Measurements from ENCODE around the gene ICA1L. TPM values are rescaled to one million over a fixed set of nuclear protein-coding genes. Genes with fewer than 3 reads are reported as not detected.

Gene ICA1L
- total RNA-seq, 1 experiment from 2014 or later: 3.2 TPM

- TF ChIP-seq EZH2 (IDR thresholded peaks at IDR 0.05; ENCODE audit: borderline replicate concordance, low read depth, low read length, poor library complexity, severe bottlenecking): no peak
- TF ChIP-seq, protein P1, sequence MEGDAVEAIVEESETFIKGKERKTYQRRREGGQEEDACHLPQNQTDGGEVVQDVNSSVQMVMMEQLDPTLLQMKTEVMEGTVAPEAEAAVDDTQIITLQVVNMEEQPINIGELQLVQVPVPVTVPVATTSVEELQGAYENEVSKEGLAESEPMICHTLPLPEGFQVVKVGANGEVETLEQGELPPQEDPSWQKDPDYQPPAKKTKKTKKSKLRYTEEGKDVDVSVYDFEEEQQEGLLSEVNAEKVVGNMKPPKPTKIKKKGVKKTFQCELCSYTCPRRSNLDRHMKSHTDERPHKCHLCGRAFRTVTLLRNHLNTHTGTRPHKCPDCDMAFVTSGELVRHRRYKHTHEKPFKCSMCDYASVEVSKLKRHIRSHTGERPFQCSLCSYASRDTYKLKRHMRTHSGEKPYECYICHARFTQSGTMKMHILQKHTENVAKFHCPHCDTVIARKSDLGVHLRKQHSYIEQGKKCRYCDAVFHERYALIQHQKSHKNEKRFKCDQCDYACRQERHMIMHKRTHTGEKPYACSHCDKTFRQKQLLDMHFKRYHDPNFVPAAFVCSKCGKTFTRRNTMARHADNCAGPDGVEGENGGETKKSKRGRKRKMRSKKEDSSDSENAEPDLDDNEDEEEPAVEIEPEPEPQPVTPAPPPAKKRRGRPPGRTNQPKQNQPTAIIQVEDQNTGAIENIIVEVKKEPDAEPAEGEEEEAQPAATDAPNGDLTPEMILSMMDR (conservative IDR thresholded peaks at IDR 0.05; ENCODE audit: low read depth, low read length): no peak
- ChIA-PET CTCF (no interaction called here), POLR2A (ENCODE audit: low non-redundant PET) (no interaction called here)
- H3K9me3 ChIP-seq (ENCODE audit: low read depth, low read length, poor library complexity, severe bottlenecking): no peaks in the 10 kb centered on the region
- H3K27me3 ChIP-seq (replicated peaks; ENCODE audit: insufficient read depth, low read depth, low read length, poor library complexity): no peaks in the 10 kb centered on the region
- no peak for DNase-seq (ENCODE audit: low spot score)
- H3K4me1 ChIP-seq (ENCODE audit: insufficient read depth, low read length, poor library complexity, severe bottlenecking): no peaks in the 10 kb centered on the region
- H3K36me3 ChIP-seq (ENCODE audit: insufficient read depth, low read length, poor library complexity, severe bottlenecking): no peaks in the 10 kb centered on the region
- no peak overlapping the region for H3K4me3 ChIP-seq (ENCODE audit: low read depth, low read length, poor library complexity, severe bottlenecking)
- no TSS peak for BruUV-seq (replicated peaks)
- intact Hi-C loops (cut with micrococcal nuclease; ENCODE audit: unreplicated experiment): no loop called here
- no peak overlapping the region for H3K27ac ChIP-seq (ENCODE audit: low read depth, low read length, poor library complexity, severe bottlenecking)
Observed at GRCh38 chr2:202757339-202757738, 114.2 kb downstream of the ICA1L start.

DNA sequence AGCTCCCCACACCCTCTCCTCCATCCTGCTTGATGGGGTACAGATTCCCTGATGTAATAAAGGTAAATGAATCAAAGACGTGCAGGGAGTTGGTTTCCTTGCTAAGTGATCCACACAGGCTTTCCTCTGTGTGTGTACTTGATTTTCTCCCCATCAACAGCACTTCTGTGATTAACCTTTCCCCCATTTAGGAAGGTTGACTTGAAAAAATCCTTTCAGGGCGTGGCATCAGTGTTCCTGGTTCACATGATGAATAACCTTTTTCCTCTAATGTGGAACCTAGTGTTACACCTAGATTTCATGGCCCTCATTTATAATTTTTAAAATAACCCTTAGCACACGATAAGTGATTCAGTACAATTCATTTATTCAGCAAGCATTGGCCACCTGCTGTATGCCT, 115.0 kb downstream of the ICA1L start:
- no peaks in the 10 kb centered on the region for H3K27me3 ChIP-seq (replicated peaks; ENCODE audit: insufficient read depth, low read depth, low read length, poor library complexity)
- intact Hi-C loops (cut with micrococcal nuclease; ENCODE audit: unreplicated experiment): no loop called here
- ChIA-PET CTCF (no interaction called here), POLR2A (ENCODE audit: low non-redundant PET) (no interaction called here)
- no peaks in the 10 kb centered on the region for H3K36me3 ChIP-seq (ENCODE audit: insufficient read depth, low read length, poor library complexity, severe bottlenecking)
- no peak overlapping the region for H3K27ac ChIP-seq (ENCODE audit: low read depth, low read length, poor library complexity, severe bottlenecking)
- BruUV-seq (replicated peaks): no TSS peak
- no peaks in the 10 kb centered on the region for H3K9me3 ChIP-seq (ENCODE audit: low read depth, low read length, poor library complexity, severe bottlenecking)
- TF ChIP-seq, protein P1 (conservative IDR thresholded peaks at IDR 0.05; ENCODE audit: low read depth, low read length): no peak
- no peak for TF ChIP-seq EZH2 (IDR thresholded peaks at IDR 0.05; ENCODE audit: borderline replicate concordance, low read depth, low read length, poor library complexity, severe bottlenecking)
- no peaks in the 10 kb centered on the region for H3K4me1 ChIP-seq (ENCODE audit: insufficient read depth, low read length, poor library complexity, severe bottlenecking)
- H3K4me3 ChIP-seq (ENCODE audit: low read depth, low read length, poor library complexity, severe bottlenecking): no peak overlapping the region
- no peak for DNase-seq (ENCODE audit: low spot score)

GRCh38 chr2:202754936-202755335, 116.6 kb downstream of the ICA1L start:
- no peak overlapping the region for H3K27ac ChIP-seq (ENCODE audit: low read depth, low read length, poor library complexity, severe bottlenecking)
- TF ChIP-seq EZH2 (IDR thresholded peaks at IDR 0.05; ENCODE audit: borderline replicate concordance, low read depth, low read length, poor library complexity, severe bottlenecking): no peak
- no peaks in the 10 kb centered on the region for H3K36me3 ChIP-seq (ENCODE audit: insufficient read depth, low read length, poor library complexity, severe bottlenecking)
- no peak overlapping the region for H3K4me3 ChIP-seq (ENCODE audit: low read depth, low read length, poor library complexity, severe bottlenecking)
- BruUV-seq (replicated peaks): no TSS peak
- no peaks in the 10 kb centered on the region for H3K9me3 ChIP-seq (ENCODE audit: low read depth, low read length, poor library complexity, severe bottlenecking)
- H3K4me1 ChIP-seq (ENCODE audit: insufficient read depth, low read length, poor library complexity, severe bottlenecking): no peaks in the 10 kb centered on the region
- DNase-seq (ENCODE audit: low spot score): no peak
- CTCF ChIA-PET: no interaction called here
- no peaks in the 10 kb centered on the region for H3K27me3 ChIP-seq (replicated peaks; ENCODE audit: insufficient read depth, low read depth, low read length, poor library complexity)
- POLR2A ChIA-PET (ENCODE audit: low non-redundant PET): no interaction called here
- intact Hi-C loops (cut with micrococcal nuclease; ENCODE audit: unreplicated experiment): no loop called here

- POLR2A ChIA-PET (ENCODE audit: low non-redundant PET): no interaction called here
- no peaks in the 10 kb centered on the region for H3K9me3 ChIP-seq (ENCODE audit: low read depth, low read length, poor library complexity, severe bottlenecking)
- no peak for TF ChIP-seq EZH2 (IDR thresholded peaks at IDR 0.05; ENCODE audit: borderline replicate concordance, low read depth, low read length, poor library complexity, severe bottlenecking)
- TF ChIP-seq, protein P1 (conservative IDR thresholded peaks at IDR 0.05; ENCODE audit: low read depth, low read length): no peak
- H3K4me3 ChIP-seq (ENCODE audit: low read depth, low read length, poor library complexity, severe bottlenecking): no peak overlapping the region
- intact Hi-C loops (cut with micrococcal nuclease; ENCODE audit: unreplicated experiment): no loop called here
- CTCF ChIA-PET: interaction anchor here (0.6 kb wide), 1 partner anchor 55 kb away, joined by 10 read pairs; no protein-coding TSS in a partner anchor
- no TSS peak for BruUV-seq (replicated peaks)
- H3K4me1 ChIP-seq (ENCODE audit: insufficient read depth, low read length, poor library complexity, severe bottlenecking): no peaks in the 10 kb centered on the region
- no peak for DNase-seq (ENCODE audit: low spot score)
- no peak overlapping the region for H3K27ac ChIP-seq (ENCODE audit: low read depth, low read length, poor library complexity, severe bottlenecking)
- H3K36me3 ChIP-seq (ENCODE audit: insufficient read depth, low read length, poor library complexity, severe bottlenecking): no peaks in the 10 kb centered on the region
- H3K27me3 ChIP-seq (replicated peaks; ENCODE audit: insufficient read depth, low read depth, low read length, poor library complexity): no peaks in the 10 kb centered on the region
Observed at GRCh38 chr2:202752071-202752470, 119.5 kb downstream of the ICA1L start.

All from A673 (cell line).